ENCODE data around the gene DCAF10. TPM values are rescaled to one million over a fixed set of nuclear protein-coding genes. Genes with fewer than 3 reads are reported as not detected.
"Not testable (repeated sequence)": the region's sequence is repeated elsewhere in the genome, so short reads cannot be mapped to it uniquely, and the experiment has no call there.

Gene DCAF10
- total RNA-seq, 1 experiment from 2014 or later, result 18.6 TPM

- DNase-seq, result peak; percentile 42
- H3K36me3 ChIP-seq (replicated peaks; ENCODE audit: control insufficient read depth, insufficient read depth, low read length), result no peaks in the 10 kb centered on the region
Measured at GRCh38 chr9:37904445-37905130, 104.0 kb downstream of the DCAF10 start.

GRCh38 chr9:37905131-37905505 is 104.5 kb downstream of the DCAF10 start:
- no peaks in the 10 kb centered on the region for H3K36me3 ChIP-seq (replicated peaks; ENCODE audit: control insufficient read depth, insufficient read depth, low read length)
- no peaks in the 10 kb centered on the region for H3K27me3 ChIP-seq (ENCODE audit: control insufficient read depth, insufficient read depth, low read length)
- no peak for DNase-seq
- H3K4me3 ChIP-seq (ENCODE audit: insufficient read depth, low read depth, low read length), result no peak overlapping the region

More at GRCh38 chr9:37904445-37905130, 104.0 kb downstream of the DCAF10 start:
- H3K4me3 ChIP-seq (ENCODE audit: insufficient read depth, low read depth, low read length), result peak overlapping the region; percentile 95
- no peaks in the 10 kb centered on the region for H3K27me3 ChIP-seq (ENCODE audit: control insufficient read depth, insufficient read depth, low read length)

DNA sequence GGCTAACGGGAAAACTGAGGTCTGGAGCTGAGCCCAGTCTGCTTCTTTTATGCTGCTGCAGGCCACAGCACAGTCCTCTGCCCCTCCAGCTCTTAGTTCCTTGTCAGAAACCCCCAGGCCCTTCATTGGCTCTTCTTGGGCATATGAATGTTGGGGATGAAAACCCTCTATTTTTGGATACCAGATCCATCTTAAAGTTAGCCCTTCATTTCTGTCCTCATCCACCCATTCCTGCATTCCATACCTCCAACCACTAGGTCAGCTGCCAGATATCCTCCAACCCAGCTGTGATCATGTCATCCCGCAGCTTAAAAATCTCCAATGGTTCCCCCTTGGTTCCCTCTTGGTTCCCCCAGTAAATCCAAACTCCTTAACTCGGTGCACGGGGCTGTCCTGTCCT is 105.2 kb downstream of the DCAF10 start:
- H3K4me3 ChIP-seq (ENCODE audit: insufficient read depth, low read depth, low read length), result no peak overlapping the region
- peak; percentile 8 for DNase-seq
- H3K36me3 ChIP-seq (replicated peaks; ENCODE audit: control insufficient read depth, insufficient read depth, low read length), result no peaks in the 10 kb centered on the region
- H3K27me3 ChIP-seq (ENCODE audit: control insufficient read depth, insufficient read depth, low read length), result no peaks in the 10 kb centered on the region

GRCh38 chr9:37906312-37907239 is 106.0 kb downstream of the DCAF10 start:
- Histone ChIP-seq H3K36me3 (replicated peaks; ENCODE audit: control insufficient read depth, insufficient read depth, low read length) (no peaks in the 10 kb centered on the region), H3K4me3 (ENCODE audit: insufficient read depth, low read depth, low read length) (no peak overlapping the region), H3K27me3 (ENCODE audit: control insufficient read depth, insufficient read depth, low read length) (no peaks in the 10 kb centered on the region)
- DNase-seq, result peak; percentile 12

- Histone ChIP-seq H3K27me3 (ENCODE audit: control insufficient read depth, insufficient read depth, low read length) (no peaks in the 10 kb centered on the region), H3K36me3 (replicated peaks; ENCODE audit: control insufficient read depth, insufficient read depth, low read length) (no peaks in the 10 kb centered on the region), H3K4me3 (ENCODE audit: insufficient read depth, low read depth, low read length) (no peak overlapping the region)
- peak; percentile 8 for DNase-seq
Measured at GRCh38 chr9:37908283-37908682, 107.7 kb downstream of the DCAF10 start.

- H3K36me3 ChIP-seq (replicated peaks; ENCODE audit: control insufficient read depth, insufficient read depth, low read length), result no peaks in the 10 kb centered on the region
- no peak overlapping the region for H3K4me3 ChIP-seq (ENCODE audit: insufficient read depth, low read depth, low read length)
- DNase-seq, result no peak
- no peaks in the 10 kb centered on the region for H3K27me3 ChIP-seq (ENCODE audit: control insufficient read depth, insufficient read depth, low read length)
Measured at GRCh38 chr9:37908698-37909186, 108.1 kb downstream of the DCAF10 start.

- Histone ChIP-seq H3K4me3 (ENCODE audit: insufficient read depth, low read depth, low read length) (no peak overlapping the region), H3K36me3 (replicated peaks; ENCODE audit: control insufficient read depth, insufficient read depth, low read length) (no peaks in the 10 kb centered on the region), H3K27me3 (ENCODE audit: control insufficient read depth, insufficient read depth, low read length) (no peaks in the 10 kb centered on the region)
- peak; percentile 7 for DNase-seq
Measured at GRCh38 chr9:37909326-37909725, 108.7 kb downstream of the DCAF10 start.

GRCh38 chr9:37909836-37910235 is 109.2 kb downstream of the DCAF10 start:
- H3K36me3 ChIP-seq (replicated peaks; ENCODE audit: control insufficient read depth, insufficient read depth, low read length); H3K27me3 ChIP-seq (ENCODE audit: control insufficient read depth, insufficient read depth, low read length); H3K4me3 ChIP-seq (ENCODE audit: insufficient read depth, low read depth, low read length); DNase-seq: not testable (repeated sequence)

GRCh38 chr9:37910271-37910670 is 109.7 kb downstream of the DCAF10 start:
- no peak overlapping the region for H3K4me3 ChIP-seq (ENCODE audit: insufficient read depth, low read depth, low read length)
- no peak for DNase-seq
- no peaks in the 10 kb centered on the region for H3K36me3 ChIP-seq (replicated peaks; ENCODE audit: control insufficient read depth, insufficient read depth, low read length)
- H3K27me3 ChIP-seq (ENCODE audit: control insufficient read depth, insufficient read depth, low read length), result no peaks in the 10 kb centered on the region

- peak; percentile 23 for DNase-seq
- Histone ChIP-seq H3K4me3 (ENCODE audit: insufficient read depth, low read depth, low read length) (no peak overlapping the region), H3K36me3 (replicated peaks; ENCODE audit: control insufficient read depth, insufficient read depth, low read length) (no peaks in the 10 kb centered on the region), H3K27me3 (ENCODE audit: control insufficient read depth, insufficient read depth, low read length) (no peaks in the 10 kb centered on the region)
Measured at GRCh38 chr9:37911271-37911681, 110.7 kb downstream of the DCAF10 start.

DNA sequence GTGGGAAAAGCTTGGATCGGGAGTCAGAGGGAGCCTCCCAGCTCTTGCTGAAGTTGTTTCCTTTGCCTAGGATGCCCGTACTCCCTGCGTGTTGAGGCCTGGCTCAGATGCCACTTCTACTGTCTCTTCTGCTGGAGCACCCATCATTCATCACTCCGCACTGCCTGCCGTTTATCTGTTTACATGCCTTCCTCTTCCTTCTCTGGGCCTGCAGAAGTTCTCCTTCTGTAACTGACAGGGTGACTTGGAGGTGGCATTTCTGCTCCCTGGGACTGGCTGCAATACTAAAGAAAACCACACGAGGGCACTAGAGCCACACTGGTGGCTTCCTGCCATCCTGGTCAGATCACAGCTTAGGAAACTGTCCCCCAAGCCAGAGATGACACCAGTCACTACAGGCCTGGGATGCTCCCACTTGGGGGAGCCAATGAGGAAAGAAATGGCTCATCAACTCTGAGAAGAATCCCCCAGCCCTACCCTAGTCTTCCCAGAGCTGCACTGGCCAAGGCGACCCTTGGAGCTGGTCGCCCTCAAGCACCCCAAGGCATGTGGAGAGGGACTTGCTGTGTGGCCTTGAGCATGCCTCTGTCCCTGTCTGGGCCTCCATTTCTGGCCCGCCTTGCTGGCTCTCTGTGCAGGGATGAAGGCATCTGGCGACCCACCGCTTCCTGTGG is 113.0 kb downstream of the DCAF10 start:
- Histone ChIP-seq H3K36me3 (replicated peaks; ENCODE audit: control insufficient read depth, insufficient read depth, low read length) (0 out of 2 replicates have a peak, but pooled peaks cover 1% of the 10 kb centered on the region), H3K4me3 (ENCODE audit: insufficient read depth, low read depth, low read length) (no peak overlapping the region), H3K27me3 (ENCODE audit: control insufficient read depth, insufficient read depth, low read length) (no peaks in the 10 kb centered on the region)
- DNase-seq, result peak; percentile 93

DNA sequence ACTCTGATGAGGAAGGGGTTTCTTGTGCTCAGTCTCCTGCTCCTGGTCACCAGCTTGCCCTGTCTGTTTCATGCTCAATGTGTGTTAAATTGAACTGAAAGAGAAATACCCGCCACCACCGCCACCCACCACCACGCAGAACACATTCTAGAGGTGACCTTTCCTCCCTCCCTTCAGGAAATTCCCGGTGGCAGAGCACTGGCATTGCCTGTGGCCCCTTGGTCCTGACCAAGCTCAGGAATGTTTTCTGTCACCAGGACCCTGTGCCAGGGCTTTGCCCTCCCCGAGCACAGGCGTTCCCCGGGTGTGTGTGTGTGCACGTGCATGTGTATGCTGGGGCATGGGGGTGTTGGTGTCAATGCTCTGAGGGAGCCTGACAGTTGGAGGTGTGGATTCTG is 113.6 kb downstream of the DCAF10 start:
- Histone ChIP-seq H3K4me3 (ENCODE audit: insufficient read depth, low read depth, low read length) (no peak overlapping the region), H3K36me3 (replicated peaks; ENCODE audit: control insufficient read depth, insufficient read depth, low read length) (0 out of 2 replicates have a peak, but pooled peaks cover 1% of the 10 kb centered on the region)

GRCh38 chr9:37914701-37915358 is 114.2 kb downstream of the DCAF10 start:
- Histone ChIP-seq H3K36me3 (replicated peaks; ENCODE audit: control insufficient read depth, insufficient read depth, low read length) (0 out of 2 replicates have a peak, but pooled peaks cover 1% of the 10 kb centered on the region), H3K27me3 (ENCODE audit: control insufficient read depth, insufficient read depth, low read length) (no peaks in the 10 kb centered on the region)
- DNase-seq, result peak; percentile 33

More for the DNA sequence above, 113.6 kb downstream of the DCAF10 start:
- no peaks in the 10 kb centered on the region for H3K27me3 ChIP-seq (ENCODE audit: control insufficient read depth, insufficient read depth, low read length)
- DNase-seq, result no peak

GRCh38 chr9:37915911-37916470 is 115.4 kb downstream of the DCAF10 start:
- peak; percentile 10 for DNase-seq
- no peaks in the 10 kb centered on the region for H3K27me3 ChIP-seq (ENCODE audit: control insufficient read depth, insufficient read depth, low read length)
- H3K36me3 ChIP-seq (replicated peaks; ENCODE audit: control insufficient read depth, insufficient read depth, low read length), result 0 out of 2 replicates have a peak, but pooled peaks cover 1% of the 10 kb centered on the region
- H3K4me3 ChIP-seq (ENCODE audit: insufficient read depth, low read depth, low read length), result no peak overlapping the region

More at GRCh38 chr9:37914701-37915358, 114.2 kb downstream of the DCAF10 start:
- H3K4me3 ChIP-seq (ENCODE audit: insufficient read depth, low read depth, low read length), result no peak overlapping the region
